K562 (cell line): ENCODE measurements around the gene ZNF776.

Source experiments
- CREB1 ChIP-seq, 2 experiments: sonication (generic) in 1 of 2; formaldehyde crosslinking in 1 of 2; IDR thresholded peaks; 2 replicates each; pipeline versions ENCODE4 v1.6.1 to v1.8.0; 2012 to 2022; ENCODE audit warnings: inconsistent platforms in 1 of 2, mild to moderate bottlenecking in 1 of 2, missing genetic modification reagents in 1 of 2, moderate library complexity in 1 of 2
- CTCF ChIP-seq, 3 experiments: IDR thresholded peaks in 2 of 3; conservative IDR thresholded peaks in 1 of 3; 2 replicates each; pipeline ENCODE4 v1.5.1; 2011 to 2012; ENCODE audit warnings: low read length in 3 of 3, mild to moderate bottlenecking in 3 of 3, control low read depth in 2 of 3, improper control_type of control experiment in 1 of 3, inconsistent platforms in 1 of 3, low read depth in 1 of 3, mixed read lengths in 1 of 3, moderate library complexity in 1 of 3; ENCODE audit not compliant: insufficient read depth in 2 of 3
- TF ChIP-seq, protein P1 (sequence below): conservative IDR thresholded peaks from 2 replicates; pipeline ENCODE4 v1.6.1; 2011; ENCODE audit warnings: low read depth, mild to moderate bottlenecking, low read length; ENCODE audit not compliant: control insufficient read depth
- TF ChIP-seq, protein P2 (sequence below), 2 experiments: IDR thresholded peaks; 2 replicates each; pipeline ENCODE4 v1.6.1; 2011; ENCODE audit warnings: borderline replicate concordance in 1 of 2, control low read depth in 1 of 2, low read depth in 1 of 2, low read length in 1 of 2, mild to moderate bottlenecking in 1 of 2, mixed read lengths in 1 of 2, moderate library complexity in 1 of 2; ENCODE audit not compliant: insufficient read depth in 1 of 2, insufficient read length in 1 of 2, poor library complexity in 1 of 2, severe bottlenecking in 1 of 2; ENCODE audit errors: extremely low read depth in 1 of 2

GRCh38 chr19:57771417-57771816, 24.8 kb downstream of the ZNF776 start:
- no peak for TF ChIP-seq CTCF (IDR thresholded peaks at IDR 0.05 in 2 of 3, conservative IDR thresholded peaks at IDR 0.05 in 1 of 3; ENCODE audit: insufficient read depth in 2 of 3, low read depth in 1 of 3, low read length in 3 of 3)
- TF ChIP-seq, protein P1, sequence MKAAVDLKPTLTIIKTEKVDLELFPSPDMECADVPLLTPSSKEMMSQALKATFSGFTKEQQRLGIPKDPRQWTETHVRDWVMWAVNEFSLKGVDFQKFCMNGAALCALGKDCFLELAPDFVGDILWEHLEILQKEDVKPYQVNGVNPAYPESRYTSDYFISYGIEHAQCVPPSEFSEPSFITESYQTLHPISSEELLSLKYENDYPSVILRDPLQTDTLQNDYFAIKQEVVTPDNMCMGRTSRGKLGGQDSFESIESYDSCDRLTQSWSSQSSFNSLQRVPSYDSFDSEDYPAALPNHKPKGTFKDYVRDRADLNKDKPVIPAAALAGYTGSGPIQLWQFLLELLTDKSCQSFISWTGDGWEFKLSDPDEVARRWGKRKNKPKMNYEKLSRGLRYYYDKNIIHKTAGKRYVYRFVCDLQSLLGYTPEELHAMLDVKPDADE: no peak
- TF ChIP-seq, protein P2, sequence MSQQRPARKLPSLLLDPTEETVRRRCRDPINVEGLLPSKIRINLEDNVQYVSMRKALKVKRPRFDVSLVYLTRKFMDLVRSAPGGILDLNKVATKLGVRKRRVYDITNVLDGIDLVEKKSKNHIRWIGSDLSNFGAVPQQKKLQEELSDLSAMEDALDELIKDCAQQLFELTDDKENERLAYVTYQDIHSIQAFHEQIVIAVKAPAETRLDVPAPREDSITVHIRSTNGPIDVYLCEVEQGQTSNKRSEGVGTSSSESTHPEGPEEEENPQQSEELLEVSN (IDR thresholded peaks at IDR 0.05; ENCODE audit: borderline replicate concordance in 1 of 2, extremely low read depth in 1 of 2, insufficient read depth in 1 of 2, insufficient read length in 1 of 2, low read depth in 1 of 2, low read length in 1 of 2, poor library complexity in 1 of 2, severe bottlenecking in 1 of 2): no peak
- no peak for TF ChIP-seq CREB1 (IDR thresholded peaks at IDR 0.05)
- TF ChIP-seq CREB1 (CRISPR knock-in tag; IDR thresholded peaks at IDR 0.05): no peak
